ENCODE measurements around the gene SLC46A1. TPM values are rescaled to one million over a fixed set of nuclear protein-coding genes. Genes with fewer than 3 reads are reported as not detected.

Gene SLC46A1
- total RNA-seq, 2 experiments from 2014 or later: 0.96 to 1.1 TPM

Other genes starting within 250 kb of the SLC46A1 start
- gene TMEM97, start 87.0 kb downstream of the SLC46A1 start, total RNA-seq: 10 to 100 TPM; 23.3 to 26.6 TPM
- 10 to 100 TPM; 22.2 to 25.7 TPM for gene IFT20, start 70.7 kb downstream of the SLC46A1 start, total RNA-seq
- 10 to 100 TPM; 25.2 to 26.5 TPM for gene TNFAIP1, start 70.5 kb downstream of the SLC46A1 start, total RNA-seq
- 10 to 100 TPM; 54.3 to 56.2 TPM for gene POLDIP2, start 48.7 kb downstream of the SLC46A1 start, total RNA-seq
- not detected for gene SEBOX, start 41.0 kb downstream of the SLC46A1 start, total RNA-seq
- under 1 TPM in 1 of 2 experiments, not detected in 1; 0.15 TPM for gene VTN, start 35.9 kb downstream of the SLC46A1 start, total RNA-seq
- gene SARM1, start 34.5 kb downstream of the SLC46A1 start, total RNA-seq: 10 to 100 TPM; 17.2 to 17.5 TPM
- gene SLC13A2, start 67.4 kb upstream of the SLC46A1 start, total RNA-seq: not detected
- gene FOXN1, start 100.1 kb upstream of the SLC46A1 start, total RNA-seq: not detected
- gene UNC119, start 146.4 kb upstream of the SLC46A1 start, total RNA-seq: 10 to 100 TPM; 46.2 to 61.1 TPM
- gene PIGS, start 165.3 kb upstream of the SLC46A1 start, total RNA-seq: 10 to 100 TPM; 66.3 to 66.6 TPM
- 100 to 1,000 TPM; 140 to 147 TPM for gene ALDOC, start 170.7 kb upstream of the SLC46A1 start, total RNA-seq
- gene SPAG5, start 192.8 kb upstream of the SLC46A1 start, total RNA-seq: 100 to 1,000 TPM; 125 to 127 TPM
- gene RSKR, start 208.0 kb upstream of the SLC46A1 start, total RNA-seq: 10 to 100 TPM; 15.5 to 19.7 TPM
- 100 to 1,000 TPM; 120 to 128 TPM for gene BLTP2, start 238.9 kb upstream of the SLC46A1 start, total RNA-seq

Data from activated CD4-positive, alpha-beta memory T cell treated with anti-CD3 and anti-CD28 coated beads, Interleukin-2, amount 10 ng/mL, durations not matched to agents 7 days and 5 days (primary cell).